BLaER1 treated with 17β-estradiol and CSF1 and Interleukin-3, amounts not matched to agents 10 nM and 100 nM (cell line): ENCODE results near the gene ERC1.
"Not testable (repeated sequence)": the region's sequence is repeated elsewhere in the genome, so short reads cannot be mapped to it uniquely, and the experiment has no call there.

Experiments used
- H3K27ac ChIP-seq, 11 experiments: shearing (Covaris generic); formaldehyde crosslinking; 2 replicates each; pipeline ENCODE4 v1.8.1; 2022
- H3K27me3 ChIP-seq, 11 experiments: shearing (Covaris generic); formaldehyde crosslinking; 2 replicates each; pipeline ENCODE4 v1.8.1; 2022
- H3K36me3 ChIP-seq, 11 experiments: shearing (Covaris generic); formaldehyde crosslinking; 2 replicates each; pipeline ENCODE4 v1.8.1; 2022
- H3K4me1 ChIP-seq, 10 experiments: shearing (Covaris generic); formaldehyde crosslinking; 2 replicates each; pipeline ENCODE4 v1.8.1; 2022
- H3K4me2 ChIP-seq, 11 experiments: shearing (Covaris generic); formaldehyde crosslinking; 2 replicates each; pipeline ENCODE4 v1.8.1; 2022
- H3K4me3 ChIP-seq, 10 experiments: shearing (Covaris generic); formaldehyde crosslinking; 2 replicates each; pipeline ENCODE4 v1.8.1; 2022
- H3K9ac ChIP-seq, 11 experiments: shearing (Covaris generic); formaldehyde crosslinking; 2 replicates each; pipeline ENCODE4 v1.8.1; 2022
- H3K9me3 ChIP-seq, 11 experiments: shearing (Covaris generic); formaldehyde crosslinking; replicated peaks in 1 of 11; 2 replicates each; pipeline ENCODE4 v1.8.1; 2022
- H4K20me1 ChIP-seq, 11 experiments: shearing (Covaris generic); formaldehyde crosslinking; 2 replicates each; pipeline ENCODE4 v1.8.1; 2022
- Cebpa-rat ChIP-seq, 11 experiments: shearing (Covaris generic); IDR thresholded peaks; 2 replicates each; pipeline ENCODE4 v1.8.1; 2022

The ERC1 gene

DNA sequence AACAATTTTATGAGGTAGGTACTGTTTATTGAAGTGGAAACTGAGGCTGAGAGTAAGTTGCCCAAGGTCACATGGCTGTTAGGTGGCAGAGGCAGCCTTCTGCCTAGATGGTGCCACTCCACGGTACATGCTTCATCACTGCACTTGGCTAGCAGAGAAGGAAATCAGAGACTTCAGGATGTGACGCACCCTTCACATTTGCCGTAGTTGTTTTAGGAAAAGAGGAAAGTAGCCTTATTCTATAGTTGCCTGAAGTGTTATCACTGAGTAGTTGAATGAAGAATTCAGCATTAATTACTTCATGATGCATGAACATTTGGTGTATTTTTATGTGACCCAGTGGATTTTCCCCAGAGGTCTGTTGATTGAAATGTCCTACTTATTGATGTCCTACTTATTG lies 55.7 kb downstream of the ERC1 start:
- Histone ChIP-seq H3K27me3 (no peaks in the 10 kb centered on the region), H3K36me3 (peaks cover 5 to 28% (median 16%) of the 10 kb centered on the region in 11 experiments; a peak in 17 of 22 replicates), H3K4me1 (peaks cover 0 to 35% (median 9%) of the 10 kb centered on the region in 10 experiments; a peak in 10 of 20 replicates), H3K27ac (no peak overlapping the region), H3K9ac (no peak overlapping the region), H3K9me3 (peaks cover 0 to 7% (median 0%) of the 10 kb centered on the region in 11 experiments; a peak in 4 of 22 replicates), H3K4me2 (no peak overlapping the region), H4K20me1 (peaks cover 0 to 8% (median 0%) of the 10 kb centered on the region in 11 experiments; a peak in 7 of 22 replicates), H3K4me3 (no peak overlapping the region)
- TF ChIP-seq Cebpa-rat (IDR thresholded peaks at IDR 0.05), result no peak

DNA sequence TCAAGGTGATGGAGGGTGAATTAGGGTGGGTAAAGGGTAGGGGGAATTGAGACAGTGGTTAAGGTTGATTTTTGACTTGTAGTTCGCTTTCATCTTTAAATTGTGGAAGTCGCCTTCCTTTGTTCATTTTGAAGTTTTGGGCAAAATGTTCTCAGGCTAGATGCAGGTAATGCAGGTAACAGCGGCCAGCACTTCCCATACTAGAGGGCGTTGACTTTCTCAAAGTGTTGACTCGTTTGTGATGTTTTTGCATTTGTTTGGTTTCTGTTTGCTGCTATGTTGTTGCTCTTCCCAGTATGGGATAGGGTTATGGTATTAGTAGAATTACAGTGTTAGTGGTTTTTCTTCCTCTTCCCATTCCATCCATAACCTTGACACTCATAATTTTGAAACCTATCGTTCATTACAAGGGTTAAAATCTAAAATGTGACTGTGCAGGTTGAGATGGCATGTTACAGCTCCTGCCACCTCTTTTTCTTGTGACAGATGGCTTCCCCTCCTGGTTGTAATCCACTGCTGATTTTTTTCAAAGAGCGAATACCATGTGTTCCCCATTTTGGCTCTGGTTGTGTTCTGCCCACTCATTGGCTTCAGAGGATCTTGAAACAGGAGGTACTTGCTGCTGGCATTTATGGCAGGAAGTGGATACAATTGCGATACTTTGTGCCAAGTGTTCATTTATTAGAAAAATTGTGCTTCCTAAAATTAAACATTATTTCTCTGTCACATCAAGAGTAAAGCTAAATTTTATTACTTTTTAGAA lies 57.1 kb downstream of the ERC1 start:
- TF ChIP-seq Cebpa-rat (IDR thresholded peaks at IDR 0.05), result no peak
- Histone ChIP-seq H3K4me2 (peak overlapping the region in 7 of 11 experiments; percentile 0 to 75 (median 57); a peak in 13 of 22 replicates), H3K9me3 (no peaks in the 10 kb centered on the region), H3K36me3 (peaks cover 1 to 19% (median 7%) of the 10 kb centered on the region in 11 experiments; a peak in 10 of 22 replicates), H3K27ac (no peak overlapping the region), H3K4me1 (peaks cover 0 to 35% (median 9%) of the 10 kb centered on the region in 10 experiments; a peak in 10 of 20 replicates), H3K9ac (no peak overlapping the region), H4K20me1 (peaks cover 0 to 10% (median 4%) of the 10 kb centered on the region in 11 experiments; a peak in 8 of 22 replicates), H3K4me3 (no peak overlapping the region), H3K27me3 (no peaks in the 10 kb centered on the region)

DNA sequence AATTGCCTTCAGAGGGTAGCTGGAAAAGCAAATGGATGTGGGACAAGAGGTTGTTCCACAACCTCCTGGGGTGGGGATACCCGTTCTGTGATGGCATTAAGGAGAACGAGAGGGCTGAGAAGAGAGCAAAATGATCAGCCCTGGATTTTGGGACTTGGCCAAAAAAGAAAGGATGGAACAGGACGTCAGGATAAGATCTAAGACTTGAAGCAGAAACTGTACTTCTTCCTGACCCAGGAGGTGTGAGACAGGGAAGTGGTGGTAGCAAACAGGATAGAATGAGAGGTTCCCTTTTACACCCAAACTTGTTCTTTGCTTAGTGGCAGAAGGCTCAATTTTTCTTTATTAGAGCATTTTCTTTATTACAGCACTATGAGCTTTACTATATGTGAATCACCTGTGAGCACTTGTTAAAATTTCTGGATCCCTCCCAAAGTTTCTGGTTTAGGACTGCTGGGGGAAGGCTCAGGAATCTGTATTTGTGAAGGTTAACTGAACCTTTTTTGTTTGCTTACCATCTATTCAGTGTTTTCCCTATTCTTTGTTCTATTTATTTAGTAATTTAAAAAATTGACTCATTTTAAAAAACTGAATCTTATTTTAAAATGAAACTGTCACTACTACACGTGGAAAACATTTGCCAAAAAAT lies 59.2 kb downstream of the ERC1 start:
- Histone ChIP-seq H3K9me3 (no peaks in the 10 kb centered on the region), H3K9ac (no peak overlapping the region), H3K27ac (no peak overlapping the region), H3K4me1 (peaks cover 0 to 35% (median 9%) of the 10 kb centered on the region in 10 experiments; a peak in 10 of 20 replicates), H3K36me3 (peaks cover 0 to 13% (median 0%) of the 10 kb centered on the region in 11 experiments; a peak in 6 of 22 replicates), H3K27me3 (no peaks in the 10 kb centered on the region), H3K4me3 (no peak overlapping the region), H3K4me2 (no peak overlapping the region), H4K20me1 (peaks cover 0 to 26% (median 13%) of the 10 kb centered on the region in 11 experiments; a peak in 11 of 22 replicates)
- no peak for TF ChIP-seq Cebpa-rat (IDR thresholded peaks at IDR 0.05)

DNA sequence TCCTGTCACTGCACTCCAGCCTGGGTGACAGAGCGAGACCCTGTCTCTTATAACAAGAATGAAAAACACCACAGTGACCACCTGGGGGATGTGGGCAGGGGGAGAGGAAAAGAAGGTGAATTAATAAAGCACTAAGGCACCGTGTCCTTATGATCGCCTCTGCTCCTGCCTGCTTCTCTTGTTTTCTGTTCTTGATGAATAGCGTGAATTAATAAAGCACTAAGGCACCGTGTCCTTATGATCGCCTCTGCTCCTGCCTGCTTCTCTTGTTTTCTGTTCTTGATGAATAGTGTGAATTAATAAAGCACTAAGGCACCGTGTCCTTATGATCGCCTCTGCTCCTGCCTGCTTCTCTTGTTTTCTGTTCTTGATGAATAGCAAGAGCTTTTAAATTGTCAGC lies 60.6 kb downstream of the ERC1 start:
- H3K4me2 ChIP-seq, H3K27ac ChIP-seq, H3K4me3 ChIP-seq, H3K27me3 ChIP-seq, H3K9ac ChIP-seq, H3K9me3 ChIP-seq: not testable (repeated sequence)
- Histone ChIP-seq H3K36me3 (peaks cover 0 to 13% (median 0%) of the 10 kb centered on the region in 11 experiments; a peak in 5 of 22 replicates), H4K20me1 (peaks cover 0 to 27% (median 13%) of the 10 kb centered on the region in 11 experiments; a peak in 11 of 22 replicates), H3K4me1 (peaks cover 0 to 33% (median 9%) of the 10 kb centered on the region in 10 experiments; a peak in 10 of 20 replicates)

DNA sequence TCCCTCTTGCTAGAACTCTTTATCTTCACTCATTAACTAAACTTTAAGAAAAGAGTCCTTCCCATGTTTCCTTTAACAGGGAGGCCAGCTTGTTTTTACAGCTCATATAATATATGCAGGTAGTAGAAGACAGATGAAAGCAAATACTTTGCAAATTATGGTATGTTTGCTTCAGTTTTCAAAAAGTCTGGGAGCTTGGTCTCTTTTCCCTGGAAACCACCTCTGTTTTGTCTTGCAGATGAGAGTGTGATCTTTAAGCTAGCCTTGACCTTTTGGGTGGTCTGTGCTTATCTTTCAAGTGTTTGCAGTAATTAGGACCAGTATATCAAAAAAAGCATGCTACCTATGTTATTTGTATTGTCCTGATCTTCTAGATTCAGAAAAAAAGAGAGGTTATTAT lies 62.7 kb downstream of the ERC1 start:
- no peak overlapping the region for H3K4me3 ChIP-seq
- H3K27ac ChIP-seq, result no peak overlapping the region

DNA sequence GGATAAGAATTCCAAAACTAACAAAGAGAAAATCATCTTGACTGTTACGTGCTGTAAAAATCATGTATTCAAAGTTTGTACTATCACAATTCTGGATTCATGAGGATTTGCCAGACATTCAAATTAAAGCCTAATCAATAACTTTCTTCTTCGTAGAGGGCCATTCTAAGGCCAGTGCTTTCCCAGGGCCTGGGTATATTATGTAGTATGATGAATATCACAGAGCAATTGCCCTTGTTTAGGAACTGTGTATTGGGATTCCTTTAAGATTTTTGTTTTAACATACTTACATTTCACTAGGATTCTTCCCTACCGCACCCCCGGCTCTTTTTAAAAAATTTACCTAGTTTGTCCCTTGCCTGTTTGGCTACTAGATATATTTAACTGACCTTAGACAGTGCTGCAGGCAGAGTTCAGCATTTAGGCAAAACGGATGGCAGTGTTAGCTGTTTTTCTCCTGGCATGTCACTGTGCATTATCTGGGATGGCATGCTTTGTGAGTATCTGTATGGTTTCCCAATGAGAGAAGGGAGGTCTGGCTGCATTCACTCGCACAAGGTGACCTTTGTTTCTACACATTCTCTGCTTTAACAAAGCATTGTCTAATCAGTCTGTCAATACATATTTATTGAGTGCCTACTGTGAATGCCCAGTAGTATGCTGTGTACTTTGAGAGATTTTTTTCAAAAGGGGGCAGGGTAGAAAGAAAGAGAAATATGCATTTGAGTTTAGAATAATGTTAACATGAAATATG lies 63.3 kb downstream of the ERC1 start:
- H3K4me3 ChIP-seq, result no peak overlapping the region
- H3K9ac ChIP-seq, result no peak overlapping the region
- H3K27me3 ChIP-seq, result no peaks in the 10 kb centered on the region
- peaks cover 10 to 32% (median 24%) of the 10 kb centered on the region in 11 experiments; a peak in 20 of 22 replicates for H3K36me3 ChIP-seq
- H3K9me3 ChIP-seq, result peaks cover 15 to 19% (median 18%) of the 10 kb centered on the region in 11 experiments
- H3K4me1 ChIP-seq, result peaks cover 0 to 8% (median 2%) of the 10 kb centered on the region in 10 experiments; a peak in 7 of 20 replicates
- peaks cover 0 to 27% (median 13%) of the 10 kb centered on the region in 11 experiments; a peak in 11 of 22 replicates for H4K20me1 ChIP-seq
- no peak overlapping the region for H3K27ac ChIP-seq
- no peak for TF ChIP-seq Cebpa-rat (IDR thresholded peaks at IDR 0.05)
- H3K4me2 ChIP-seq, result no peak overlapping the region

More for the DNA sequence above, 62.7 kb downstream of the ERC1 start:
- Histone ChIP-seq H3K27me3 (no peaks in the 10 kb centered on the region), H3K9me3 (peaks cover 9 to 13% (median 12%) of the 10 kb centered on the region in 11 experiments), H4K20me1 (peaks cover 0 to 27% (median 13%) of the 10 kb centered on the region in 11 experiments; a peak in 11 of 22 replicates), H3K9ac (no peak overlapping the region), H3K4me2 (no peak overlapping the region), H3K36me3 (peaks cover 9 to 26% (median 18%) of the 10 kb centered on the region in 11 experiments; a peak in 19 of 22 replicates), H3K4me1 (peaks cover 0 to 13% (median 2%) of the 10 kb centered on the region in 10 experiments; a peak in 8 of 20 replicates)
- TF ChIP-seq Cebpa-rat (IDR thresholded peaks at IDR 0.05), result no peak

DNA sequence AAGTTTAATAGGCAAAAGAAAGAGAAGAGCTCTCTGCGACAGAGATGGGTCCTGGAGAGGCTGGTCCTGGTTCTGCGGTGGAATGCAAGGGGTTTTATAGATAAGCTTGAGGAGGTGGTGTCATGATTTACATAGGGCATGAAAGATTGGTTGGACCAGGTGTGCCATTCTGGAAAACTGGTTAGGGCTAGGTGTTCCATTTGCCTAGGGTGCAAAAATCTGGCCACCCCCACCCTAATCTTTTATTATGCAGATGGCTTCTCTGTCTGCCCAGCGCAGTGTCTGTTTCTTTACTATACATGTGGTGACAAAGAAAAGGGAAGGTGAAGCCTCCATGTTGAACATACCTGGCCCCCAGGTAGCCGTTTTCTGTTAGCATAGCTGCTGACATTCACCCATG lies 65.4 kb downstream of the ERC1 start:
- Histone ChIP-seq H4K20me1 (peaks cover 0 to 23% (median 12%) of the 10 kb centered on the region in 11 experiments; a peak in 11 of 22 replicates), H3K27me3 (no peaks in the 10 kb centered on the region), H3K9ac (no peak overlapping the region), H3K4me3 (no peak overlapping the region), H3K4me1 (no peaks in the 10 kb centered on the region), H3K27ac (no peak overlapping the region), H3K9me3 (peaks cover 32 to 38% (median 37%) of the 10 kb centered on the region in 11 experiments), H3K36me3 (peaks cover 10 to 48% (median 32%) of the 10 kb centered on the region in 11 experiments; a peak in 21 of 22 replicates), H3K4me2 (no peak overlapping the region)
- TF ChIP-seq Cebpa-rat (IDR thresholded peaks at IDR 0.05), result no peak

DNA sequence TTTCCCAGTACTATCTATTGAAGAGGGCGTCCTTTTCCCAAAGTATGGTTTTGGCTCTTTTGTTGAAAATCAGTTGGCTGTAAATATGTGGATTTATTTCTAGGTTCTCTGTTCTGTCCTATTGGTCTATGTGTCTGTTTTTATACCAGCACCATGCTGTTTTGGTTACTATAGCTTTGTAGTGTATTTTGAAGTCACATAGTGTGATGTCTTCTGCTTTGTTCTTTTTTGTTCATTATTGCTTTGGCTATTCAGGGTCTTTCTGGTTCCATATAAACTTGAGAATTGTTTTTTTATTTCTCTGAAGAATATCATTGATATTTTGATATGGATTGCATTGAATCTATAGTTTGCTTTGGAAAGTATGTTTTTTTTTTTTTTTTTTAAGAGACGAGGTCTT lies 67.4 kb downstream of the ERC1 start:
- Histone ChIP-seq H3K9me3 (peaks cover 51 to 58% (median 57%) of the 10 kb centered on the region in 11 experiments), H3K27ac (no peak overlapping the region), H3K4me1 (no peaks in the 10 kb centered on the region), H3K36me3 (peaks cover 26 to 68% (median 53%) of the 10 kb centered on the region in 11 experiments), H4K20me1 (peaks cover 0 to 17% (median 9%) of the 10 kb centered on the region in 11 experiments; a peak in 11 of 22 replicates), H3K27me3 (no peaks in the 10 kb centered on the region), H3K9ac (no peak overlapping the region), H3K4me2 (no peak overlapping the region), H3K4me3 (no peak overlapping the region; a peak in 1 of 20 replicates)
- TF ChIP-seq Cebpa-rat (IDR thresholded peaks at IDR 0.05), result no peak
